HL-60 (cell line): Measurements from ENCODE around the gene NACC2.

ENCODE experiments used
- CTCF ChIP-seq: IDR thresholded peaks from one replicate; pipeline ENCODE4 v1.5.1; 2011; ENCODE audit warnings: low read length, control low read depth, inconsistent platforms; ENCODE audit not compliant: insufficient read depth
- GABPA ChIP-seq: IDR thresholded peaks from 2 replicates; pipeline ENCODE4 v1.6.1; 2012; ENCODE audit warnings: low read depth
- POLR2AphosphoS5 ChIP-seq: IDR thresholded peaks from 2 replicates; pipeline ENCODE4 v1.6.1; 2012; ENCODE audit warnings: low read depth

GRCh38 chr9:136137321-136138265 lies 42.5 kb upstream of the NACC2 start:
- TF ChIP-seq GABPA: no peak
- TF ChIP-seq CTCF: no peak
- TF ChIP-seq POLR2AphosphoS5: no peak
